K562 (cell line): ENCODE data around the gene FAM98C. TPM values are rescaled to one million over a fixed set of nuclear protein-coding genes. Genes with fewer than 3 reads are reported as not detected.

Experiments
- ATAC-seq: fragments of 200-7000 bp; cut with Tn5 transposase; 3 replicates; pipeline ENCODE4 v1.9.1; 2020; ENCODE audit warnings: moderate library complexity
- BruUV-seq: library from RNA; stranded (reverse); fragments of 400-500 nt; replicated peaks from 2 replicates; lab custom pipeline; 2021; lab: Mats Ljungman, UMichigan
- CTCF ChIA-PET: fragments of 300-600 bp; formaldehyde crosslinking; extraction: SDS; loops from one replicate; lab custom pipeline; 2021; ENCODE audit warnings: low intra/inter-chr PET ratio; lab: Yijun Ruan, JAX
- POLR2A ChIA-PET: fragments of 300-600, 350-650 bp; sonication (Branson Sonifier 250); formaldehyde crosslinking; extraction: SDS; loops from one replicate; lab custom pipeline; 2021; ENCODE audit warnings: antibody characterized with exemption, inconsistent platforms; lab: Yijun Ruan, JAX
- DNase-seq, 4 experiments: peaks; one replicate each; pipeline versions ENCODE4 v3.0.0 to v3.0.0-alpha.2; 2011 to 2018; ENCODE audit warnings: low spot score in 3 of 4, mixed read lengths in 3 of 4; ENCODE audit errors: extremely low read depth in 1 of 4
- FAIRE-seq: peaks from 2 replicates; lab custom pipeline; 2011; peaks lifted over from hg19 to GRCh38; lab: Jason Lieb, UNC
- H2AFZ ChIP-seq: 2 replicates; pipeline ENCODE4 v1.6.0; 2011; ENCODE audit warnings: low read depth, low read length, control low read depth, inconsistent platforms
- H3K27ac ChIP-seq: fragments of 200-600 bp; 3 replicates; pipeline ENCODE4 v1.8.0; 2011; ENCODE audit warnings: low read depth, mild to moderate bottlenecking, control low read depth, inconsistent platforms, low read length, moderate library complexity, mixed read lengths; ENCODE audit errors: extremely low read depth
- H3K27me3 ChIP-seq, 2 experiments: fragments of 300-600 bp in 1 of 2; 2 replicates in 1 of 2; 3 replicates in 1 of 2; pipeline versions ENCODE4 v1.6.0 to v1.8.0; 2011; ENCODE audit warnings: inconsistent platforms in 2 of 2, low read length in 2 of 2, mild to moderate bottlenecking in 1 of 2, mixed read lengths in 1 of 2, moderate library complexity in 1 of 2; ENCODE audit not compliant: control insufficient read depth in 2 of 2, insufficient read depth in 2 of 2
- H3K36me3 ChIP-seq: fragments of 300-600 bp; 3 replicates; pipeline ENCODE4 v1.8.0; 2011; ENCODE audit warnings: mild to moderate bottlenecking, low read length, inconsistent platforms; ENCODE audit not compliant: control insufficient read depth, insufficient read depth
- H3K4me1 ChIP-seq, 2 experiments: fragments of 200-600 bp in 1 of 2; replicated peaks in 1 of 2; 2 replicates in 1 of 2; 3 replicates in 1 of 2; pipeline versions ENCODE4 v1.5.1 to v1.8.0; 2011; ENCODE audit warnings: inconsistent platforms in 2 of 2, low read length in 2 of 2, mild to moderate bottlenecking in 1 of 2, mixed read lengths in 1 of 2, moderate library complexity in 1 of 2; ENCODE audit not compliant: control insufficient read depth in 2 of 2, insufficient read depth in 2 of 2
- H3K4me2 ChIP-seq: 2 replicates; pipeline ENCODE4 v1.6.1; 2011; ENCODE audit warnings: low read length, control low read depth, inconsistent platforms, mixed read lengths; ENCODE audit not compliant: insufficient read depth
- H3K4me3 ChIP-seq: fragments of 200-600 bp; sonication (generic), shearing (Covaris generic); 2 replicates; pipeline ENCODE4 v1.5.1; 2016; ENCODE audit warnings: control low read depth, inconsistent platforms
- H3K79me2 ChIP-seq: fragments of 200-600 bp; 3 replicates; pipeline ENCODE4 v1.8.0; 2011; ENCODE audit warnings: low read length, inconsistent platforms; ENCODE audit not compliant: control insufficient read depth, insufficient read depth
- H3K9ac ChIP-seq, 2 experiments: 2 replicates each; pipeline versions ENCODE4 v1.6.0 to v1.6.1; 2011; ENCODE audit warnings: low read depth in 2 of 2, low read length in 2 of 2, control low read depth in 1 of 2, inconsistent platforms in 1 of 2, mild to moderate bottlenecking in 1 of 2, mixed read lengths in 1 of 2; ENCODE audit not compliant: insufficient read depth in 1 of 2
- H3K9me1 ChIP-seq: one replicate; pipeline ENCODE4 v1.6.0; 2011; ENCODE audit warnings: inconsistent platforms, mild to moderate bottlenecking, low read length, moderate library complexity; ENCODE audit not compliant: control insufficient read depth, insufficient read depth
- H3K9me3 ChIP-seq: replicated peaks from 2 replicates; pipeline ENCODE4 v1.5.1; 2011; ENCODE audit warnings: low read depth, low read length, inconsistent platforms; ENCODE audit not compliant: control insufficient read depth, insufficient read depth
- H4K20me1 ChIP-seq: replicated peaks from 2 replicates; pipeline ENCODE4 v1.6.1; 2011; ENCODE audit warnings: low read length, inconsistent platforms, mixed read lengths; ENCODE audit not compliant: control insufficient read depth, insufficient read depth
- CREB1 ChIP-seq, 2 experiments: sonication (generic) in 1 of 2; formaldehyde crosslinking in 1 of 2; IDR thresholded peaks; 2 replicates each; pipeline versions ENCODE4 v1.6.1 to v1.8.0; 2012 to 2022; ENCODE audit warnings: inconsistent platforms in 1 of 2, mild to moderate bottlenecking in 1 of 2, missing genetic modification reagents in 1 of 2, moderate library complexity in 1 of 2
- KDM5B ChIP-seq: fragments of 200-600 bp; sonication (generic); IDR thresholded peaks from 2 replicates; pipeline ENCODE4 v1.6.1; 2012; ENCODE audit warnings: low read depth, mild to moderate bottlenecking, moderate library complexity, low read length, control low read depth, inconsistent platforms; ENCODE audit not compliant: insufficient replicate concordance
- MTA1 ChIP-seq: fragments of 450-650 bp; IDR thresholded peaks from 2 replicates; pipeline ENCODE4 v1.6.1; 2017; ENCODE audit warnings: borderline replicate concordance
- NCOA2 ChIP-seq, 2 experiments: fragments of 450-650 bp; IDR thresholded peaks; 2 replicates each; pipeline ENCODE4 v1.6.1; 2018; ENCODE audit warnings: mild to moderate bottlenecking in 2 of 2, moderate library complexity in 1 of 2; ENCODE audit not compliant: partially characterized antibody in 2 of 2
- PTTG1 ChIP-seq: fragments of 450-650 bp; IDR thresholded peaks from 2 replicates; pipeline ENCODE4 v1.6.1; 2016; ENCODE audit warnings: low read depth, mild to moderate bottlenecking, missing genetic modification characterization, missing compliant biosample characterization
- TEAD1 ChIP-seq, 2 experiments: fragments of 450-650 bp in 1 of 2; sonication (generic) in 1 of 2; formaldehyde crosslinking; IDR thresholded peaks; 2 replicates each; pipeline versions ENCODE4 v1.4.0 to v1.8.0; 2020 to 2022; ENCODE audit warnings: mild to moderate bottlenecking in 2 of 2, missing genetic modification reagents in 1 of 2
- ZEB2 ChIP-seq: fragments of 450-650 bp; IDR thresholded peaks from 2 replicates; pipeline ENCODE4 v1.6.1; 2016
- WGBS: fragments of 100-300 bp; shearing (Covaris generic); methylation state at CpG from one replicate; pipeline ENCODE4 v1.1.6; 2016; ENCODE audit warnings: low coverage, mixed read lengths; ENCODE audit not compliant: insufficient coverage; ENCODE audit errors: missing lambda C conversion rate; 5-methylcytosine and 5-hydroxymethylcytosine counted together
- in situ Hi-C: fragments of 300-500 bp; cut with MboI; formaldehyde crosslinking; loops from 4 replicates; pipeline ENCODE4 v1.15.0; 2018; ENCODE audit warnings: inconsistent platforms, mixed read lengths
- intact Hi-C: fragments of 100-400 bp; cut with micrococcal nuclease; formaldehyde crosslinking; loops from 2 replicates; pipeline ENCODE4 v1.14.2; 2022
- polyA plus RNA-seq, 8 experiments: library from polyadenylated mRNA; depleted of rRNA in 4 of 8; stranded (reverse) in 5 of 8; unstranded in 3 of 8; fragments of >200 nt; fragmentation: Nextera tagmentation in 2 of 8; fragmentation: Illumina TruSeq in 1 of 8; extraction: Ambion mirVana in 2 of 8; extraction: Trizol in 1 of 8; gene quantifications; 2 replicates each; pipeline versions ENCODE4 v1.2.1 to v1.2.3, GENCODE V29; 2011 to 2014; ENCODE audit warnings: inconsistent platforms in 1 of 8, missing spikeins in 1 of 8
- total RNA-seq, 7 experiments: library from RNA; depleted of rRNA in 6 of 7; stranded (reverse); fragments of >200 nt in 6 of 7; fragmentation: Illumina TruSeq in 2 of 7; extraction: Trizol in 2 of 7; gene quantifications; 2 replicates each; pipeline versions ENCODE4 v1.2.1 to v1.2.3, GENCODE V29; 2011 to 2021; ENCODE audit warnings: low replicate concordance in 1 of 7
- TF ChIP-seq, protein P1 (sequence below), 2 experiments: fragments of 450-650 bp in 1 of 2; sonication (generic) in 1 of 2; formaldehyde crosslinking in 1 of 2; IDR thresholded peaks in 1 of 2; conservative IDR thresholded peaks in 1 of 2; 2 replicates each; pipeline versions ENCODE4 v1.6.1 to v1.8.1; 2016 to 2023; ENCODE audit warnings: mild to moderate bottlenecking in 2 of 2, moderate library complexity in 2 of 2, inconsistent platforms in 1 of 2, missing genetic modification reagents in 1 of 2
- TF ChIP-seq, protein P2 (sequence below): sonication (generic); formaldehyde crosslinking; IDR thresholded peaks from 2 replicates; pipeline ENCODE4 v1.8.0; 2022; ENCODE audit warnings: mild to moderate bottlenecking, missing genetic modification reagents

Gene FAM98C
- total and polyA plus RNA-seq, 9 of the 15 experiments (the other 6 are each of a cell fraction or from before 2014, with no cell fraction given), result 1.7 to 43.8 (median 13.7) TPM

DNA sequence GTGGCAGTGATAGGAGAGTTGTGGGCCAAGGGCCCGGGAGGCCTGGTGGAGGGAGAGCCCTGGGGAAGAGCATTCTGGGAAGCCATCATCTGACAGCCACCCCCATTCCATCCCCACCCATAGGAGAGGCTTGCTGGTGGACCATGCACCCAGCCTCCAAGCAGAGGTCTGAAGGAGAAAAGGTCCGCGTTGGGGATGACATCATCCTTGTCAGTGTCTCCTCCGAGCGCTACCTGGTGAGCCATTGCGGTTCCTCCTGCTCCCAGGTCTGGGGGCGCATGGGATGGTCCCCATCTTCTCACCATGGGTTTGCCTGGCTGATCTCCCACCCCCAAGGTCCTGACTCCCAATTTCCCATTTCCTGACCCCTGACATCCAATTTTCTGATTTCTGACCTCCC lies 41.1 kb downstream of the FAM98C start:
- TF ChIP-seq, protein P1, sequence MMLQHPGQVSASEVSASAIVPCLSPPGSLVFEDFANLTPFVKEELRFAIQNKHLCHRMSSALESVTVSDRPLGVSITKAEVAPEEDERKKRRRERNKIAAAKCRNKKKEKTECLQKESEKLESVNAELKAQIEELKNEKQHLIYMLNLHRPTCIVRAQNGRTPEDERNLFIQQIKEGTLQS (IDR thresholded peaks at IDR 0.05), result peak; percentile 52; the same call in 1 of the 2 replicates
- TF ChIP-seq, protein P1 (CRISPR knock-in tag; conservative IDR thresholded peaks at IDR 0.05), result no peak
- TF ChIP-seq KDM5B (no peak), CREB1 (IDR thresholded peaks at IDR 0.05) (no peak), CREB1 (CRISPR knock-in tag; IDR thresholded peaks at IDR 0.05) (no peak), NCOA2 (IDR thresholded peaks at IDR 0.05; ENCODE audit: partially characterized antibody in 2 of 2) (no peak), PTTG1 (tag) (no peak), TEAD1 (CRISPR knock-in tag; IDR thresholded peaks at IDR 0.05) (no peak), ZEB2 (no peak), MTA1 (no peak)
- TF ChIP-seq, protein P2, sequence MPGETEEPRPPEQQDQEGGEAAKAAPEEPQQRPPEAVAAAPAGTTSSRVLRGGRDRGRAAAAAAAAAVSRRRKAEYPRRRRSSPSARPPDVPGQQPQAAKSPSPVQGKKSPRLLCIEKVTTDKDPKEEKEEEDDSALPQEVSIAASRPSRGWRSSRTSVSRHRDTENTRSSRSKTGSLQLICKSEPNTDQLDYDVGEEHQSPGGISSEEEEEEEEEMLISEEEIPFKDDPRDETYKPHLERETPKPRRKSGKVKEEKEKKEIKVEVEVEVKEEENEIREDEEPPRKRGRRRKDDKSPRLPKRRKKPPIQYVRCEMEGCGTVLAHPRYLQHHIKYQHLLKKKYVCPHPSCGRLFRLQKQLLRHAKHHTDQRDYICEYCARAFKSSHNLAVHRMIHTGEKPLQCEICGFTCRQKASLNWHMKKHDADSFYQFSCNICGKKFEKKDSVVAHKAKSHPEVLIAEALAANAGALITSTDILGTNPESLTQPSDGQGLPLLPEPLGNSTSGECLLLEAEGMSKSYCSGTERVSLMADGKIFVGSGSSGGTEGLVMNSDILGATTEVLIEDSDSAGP (CRISPR knock-in tag), result no peak
- no peak for DNase-seq
- FAIRE-seq, result no peak
- POLR2A ChIA-PET, result interaction anchor here (0.6 kb wide), 1 partner anchor 41 kb away, joined by 3 read pairs; the partner anchor contains the start of gene FAM98C
- Histone ChIP-seq H3K36me3 (peaks cover 13% of the 10 kb centered on the region; the same call in 1 of the 3 replicates), H3K79me2 (no peaks in the 10 kb centered on the region), H3K27me3 (no peaks in the 10 kb centered on the region), H3K4me1 (peaks cover 0 to 28% of the 10 kb centered on the region in 2 experiments; a peak in 2 of 5 replicates), H3K9me1 (no peaks in the 10 kb centered on the region), H3K9me3 (no peaks in the 10 kb centered on the region), H3K4me2 (no peak overlapping the region), H3K4me3 (no peak overlapping the region), H2AFZ (no peak overlapping the region), H3K9ac (no peak overlapping the region; a peak in 1 of 4 replicates), H4K20me1 (no peaks in the 10 kb centered on the region), H3K27ac (no peak overlapping the region)
- CTCF ChIA-PET, result no interaction called here
- BruUV-seq, result no TSS peak
- intact Hi-C loops, result no loop called here
- 73% methylated on average over 6 of the region's 7 CpGs for WGBS
- in situ Hi-C loops, result no loop called here
- no peak for ATAC-seq
